ENCODE measurements around the gene CACNA2D4. TPM values are rescaled to one million over a fixed set of nuclear protein-coding genes. Genes with fewer than 3 reads are reported as not detected.

CACNA2D4 gene
- total and polyA plus RNA-seq, 2 of the 13 experiments (the other 11 are each of a cell fraction or from before 2014, with no cell fraction given), result 14.2 to 136 TPM

DNA sequence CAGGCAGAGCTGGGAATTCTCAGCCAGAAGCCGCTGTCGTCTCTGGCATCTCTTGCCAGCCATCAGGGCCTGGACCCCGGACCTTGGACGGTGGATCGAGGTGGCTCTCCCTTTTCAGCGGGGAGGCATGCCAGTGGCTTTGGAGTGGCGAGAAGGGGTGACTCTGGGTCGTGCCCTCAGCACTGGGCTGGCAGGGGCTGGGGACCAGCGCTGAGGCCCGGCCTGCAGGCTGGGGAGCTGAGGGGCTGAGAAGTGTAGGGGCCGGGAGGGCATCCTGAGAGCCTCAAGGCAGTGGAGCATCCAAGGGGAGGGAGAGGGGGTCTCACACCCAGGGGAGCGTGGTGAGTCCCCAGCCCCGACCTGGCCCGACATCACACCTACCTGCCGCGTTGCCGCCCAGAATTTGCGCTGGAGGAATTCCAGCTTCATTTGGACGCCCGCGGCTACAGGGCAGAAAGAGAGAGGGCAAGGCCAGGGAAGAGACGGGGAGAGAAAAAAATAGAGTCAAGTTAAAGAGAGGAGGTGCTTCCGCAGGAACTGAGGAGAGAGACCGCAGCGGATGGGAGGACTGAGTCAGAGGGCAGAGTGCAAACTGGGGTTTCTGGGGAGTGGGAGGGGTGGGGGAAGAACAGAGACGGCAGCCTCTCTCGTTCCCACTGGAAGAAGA lies 107.0 kb downstream of the CACNA2D4 start (continued):
- TF ChIP-seq MAFG (CRISPR knock-in tag; IDR thresholded peaks at IDR 0.05), result no peak
- peak; percentile 51; the same call in 1 of the 2 replicates for TF ChIP-seq ZFP90 (CRISPR knock-in tag; IDR thresholded peaks at IDR 0.05; ENCODE audit: borderline replicate concordance)
- TF ChIP-seq, protein P1, sequence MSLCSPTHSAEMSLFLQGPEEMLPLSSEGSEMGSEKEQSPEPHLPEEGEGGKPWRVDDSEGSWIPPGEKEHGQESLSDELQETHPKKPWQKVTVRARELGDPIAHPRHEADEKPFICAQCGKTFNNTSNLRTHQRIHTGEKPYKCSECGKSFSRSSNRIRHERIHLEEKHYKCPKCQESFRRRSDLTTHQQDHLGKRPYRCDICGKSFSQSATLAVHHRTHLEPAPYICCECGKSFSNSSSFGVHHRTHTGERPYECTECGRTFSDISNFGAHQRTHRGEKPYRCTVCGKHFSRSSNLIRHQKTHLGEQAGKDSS (CRISPR knock-in tag; IDR thresholded peaks at IDR 0.05; ENCODE audit: borderline replicate concordance, low read depth), result no peak
- peak; percentile 69 for TF ChIP-seq NR2C2 (CRISPR knock-in tag; IDR thresholded peaks at IDR 0.05; ENCODE audit: borderline replicate concordance)
- TF ChIP-seq ZFY (CRISPR knock-in tag; IDR thresholded peaks at IDR 0.05), result peak; percentile 64
- TF ChIP-seq PPARG (CRISPR knock-in tag; conservative IDR thresholded peaks at IDR 0.05), result 0 out of 2 replicates have a peak, but pooled peaks have one; percentile 51
- TF ChIP-seq ZMYM3 (CRISPR knock-in tag; IDR thresholded peaks at IDR 0.05), result peak; percentile 63; the same call in 1 of the 2 replicates
- TF ChIP-seq, protein P2, sequence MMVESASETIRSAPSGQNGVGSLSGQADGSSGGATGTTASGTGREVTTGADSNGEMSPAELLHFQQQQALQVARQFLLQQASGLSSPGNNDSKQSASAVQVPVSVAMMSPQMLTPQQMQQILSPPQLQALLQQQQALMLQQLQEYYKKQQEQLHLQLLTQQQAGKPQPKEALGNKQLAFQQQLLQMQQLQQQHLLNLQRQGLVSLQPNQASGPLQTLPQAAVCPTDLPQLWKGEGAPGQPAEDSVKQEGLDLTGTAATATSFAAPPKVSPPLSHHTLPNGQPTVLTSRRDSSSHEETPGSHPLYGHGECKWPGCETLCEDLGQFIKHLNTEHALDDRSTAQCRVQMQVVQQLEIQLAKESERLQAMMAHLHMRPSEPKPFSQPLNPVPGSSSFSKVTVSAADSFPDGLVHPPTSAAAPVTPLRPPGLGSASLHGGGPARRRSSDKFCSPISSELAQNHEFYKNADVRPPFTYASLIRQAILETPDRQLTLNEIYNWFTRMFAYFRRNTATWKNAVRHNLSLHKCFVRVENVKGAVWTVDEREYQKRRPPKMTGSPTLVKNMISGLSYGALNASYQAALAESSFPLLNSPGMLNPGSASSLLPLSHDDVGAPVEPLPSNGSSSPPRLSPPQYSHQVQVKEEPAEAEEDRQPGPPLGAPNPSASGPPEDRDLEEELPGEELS (CRISPR knock-in tag; IDR thresholded peaks at IDR 0.05), result peak; percentile 42; the same call in 1 of the 2 replicates
- TF ChIP-seq, protein P3, sequence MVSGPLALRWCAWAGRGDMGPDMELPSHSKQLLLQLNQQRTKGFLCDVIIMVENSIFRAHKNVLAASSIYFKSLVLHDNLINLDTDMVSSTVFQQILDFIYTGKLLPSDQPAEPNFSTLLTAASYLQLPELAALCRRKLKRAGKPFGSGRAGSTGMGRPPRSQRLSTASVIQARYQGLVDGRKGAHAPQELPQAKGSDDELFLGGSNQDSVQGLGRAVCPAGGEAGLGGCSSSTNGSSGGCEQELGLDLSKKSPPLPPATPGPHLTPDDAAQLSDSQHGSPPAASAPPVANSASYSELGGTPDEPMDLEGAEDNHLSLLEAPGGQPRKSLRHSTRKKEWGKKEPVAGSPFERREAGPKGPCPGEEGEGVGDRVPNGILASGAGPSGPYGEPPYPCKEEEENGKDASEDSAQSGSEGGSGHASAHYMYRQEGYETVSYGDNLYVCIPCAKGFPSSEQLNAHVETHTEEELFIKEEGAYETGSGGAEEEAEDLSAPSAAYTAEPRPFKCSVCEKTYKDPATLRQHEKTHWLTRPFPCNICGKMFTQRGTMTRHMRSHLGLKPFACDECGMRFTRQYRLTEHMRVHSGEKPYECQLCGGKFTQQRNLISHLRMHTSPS (CRISPR knock-in tag; IDR thresholded peaks at IDR 0.05; ENCODE audit: low read depth), result peak; percentile 88
- no peak for TF ChIP-seq SNRNP70 (IDR thresholded peaks at IDR 0.05; ENCODE audit: low read depth, low read length)
- TF ChIP-seq, protein P4, sequence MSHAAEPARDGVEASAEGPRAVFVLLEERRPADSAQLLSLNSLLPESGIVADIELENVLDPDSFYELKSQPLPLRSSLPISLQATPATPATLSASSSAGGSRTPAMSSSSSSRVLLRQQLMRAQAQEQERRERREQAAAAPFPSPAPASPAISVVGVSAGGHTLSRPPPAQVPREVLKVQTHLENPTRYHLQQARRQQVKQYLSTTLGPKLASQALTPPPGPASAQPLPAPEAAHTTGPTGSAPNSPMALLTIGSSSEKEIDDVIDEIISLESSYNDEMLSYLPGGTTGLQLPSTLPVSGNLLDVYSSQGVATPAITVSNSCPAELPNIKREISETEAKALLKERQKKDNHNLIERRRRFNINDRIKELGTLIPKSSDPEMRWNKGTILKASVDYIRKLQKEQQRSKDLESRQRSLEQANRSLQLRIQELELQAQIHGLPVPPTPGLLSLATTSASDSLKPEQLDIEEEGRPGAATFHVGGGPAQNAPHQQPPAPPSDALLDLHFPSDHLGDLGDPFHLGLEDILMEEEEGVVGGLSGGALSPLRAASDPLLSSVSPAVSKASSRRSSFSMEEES (CRISPR knock-in tag; IDR thresholded peaks at IDR 0.05), result no peak
- peak; percentile 75 for TF ChIP-seq AGO2 (optimal IDR thresholded peaks at IDR 0.05; ENCODE audit: low read depth, low read length)
- 0 out of 2 replicates have a peak, but pooled peaks have one; percentile 9 for TF ChIP-seq SALL1 (CRISPR knock-in tag; IDR thresholded peaks at IDR 0.05)
- no peak for TF ChIP-seq IKZF4 (CRISPR knock-in tag; IDR thresholded peaks at IDR 0.05; ENCODE audit: borderline replicate concordance, low read depth, not compliant biosample characterization)
- TF ChIP-seq RFXANK (CRISPR knock-in tag; IDR thresholded peaks at IDR 0.05), result no peak
- TF ChIP-seq GABPA (IDR thresholded peaks at IDR 0.05; ENCODE audit: low read depth, low read length), result peak; percentile 36; the same call in 1 of the 2 replicates
- peak; percentile 80 for TF ChIP-seq GABPA (CRISPR knock-in tag; IDR thresholded peaks at IDR 0.05; ENCODE audit: low read depth)
- TF ChIP-seq, protein P5, sequence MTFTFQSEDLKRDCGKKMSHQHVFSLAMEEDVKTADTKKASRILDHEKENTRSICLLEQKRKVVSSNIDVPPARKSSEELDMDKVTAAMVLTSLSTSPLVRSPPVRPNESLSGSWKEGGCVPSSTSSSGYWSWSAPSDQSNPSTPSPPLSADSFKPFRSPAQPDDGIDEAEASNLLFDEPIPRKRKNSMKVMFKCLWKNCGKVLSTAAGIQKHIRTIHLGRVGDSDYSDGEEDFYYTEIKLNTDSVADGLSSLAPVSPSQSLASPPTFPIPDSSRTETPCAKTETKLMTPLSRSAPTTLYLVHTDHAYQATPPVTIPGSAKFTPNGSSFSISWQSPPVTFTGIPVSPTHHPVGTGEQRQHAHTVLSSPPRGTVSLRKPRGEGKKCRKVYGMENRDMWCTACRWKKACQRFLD (CRISPR knock-in tag; IDR thresholded peaks at IDR 0.05; ENCODE audit: borderline replicate concordance), result no peak
- no peak for TF ChIP-seq POLR2AphosphoS2 (IDR thresholded peaks at IDR 0.05; ENCODE audit: low read depth, low read length)
- TF ChIP-seq RARA (CRISPR knock-in tag; IDR thresholded peaks at IDR 0.05), result peak; percentile 77
- no peak for TF ChIP-seq JDP2 (CRISPR knock-in tag; IDR thresholded peaks at IDR 0.05; ENCODE audit: borderline replicate concordance)
